Measurements from ENCODE around the gene PLVAP.

The PLVAP gene

GRCh38 chr19:17406046-17406886, 29.1 kb upstream of the PLVAP start:
- peak overlapping the region; percentile 89 for H3K27ac Mint-ChIP-seq

DNA sequence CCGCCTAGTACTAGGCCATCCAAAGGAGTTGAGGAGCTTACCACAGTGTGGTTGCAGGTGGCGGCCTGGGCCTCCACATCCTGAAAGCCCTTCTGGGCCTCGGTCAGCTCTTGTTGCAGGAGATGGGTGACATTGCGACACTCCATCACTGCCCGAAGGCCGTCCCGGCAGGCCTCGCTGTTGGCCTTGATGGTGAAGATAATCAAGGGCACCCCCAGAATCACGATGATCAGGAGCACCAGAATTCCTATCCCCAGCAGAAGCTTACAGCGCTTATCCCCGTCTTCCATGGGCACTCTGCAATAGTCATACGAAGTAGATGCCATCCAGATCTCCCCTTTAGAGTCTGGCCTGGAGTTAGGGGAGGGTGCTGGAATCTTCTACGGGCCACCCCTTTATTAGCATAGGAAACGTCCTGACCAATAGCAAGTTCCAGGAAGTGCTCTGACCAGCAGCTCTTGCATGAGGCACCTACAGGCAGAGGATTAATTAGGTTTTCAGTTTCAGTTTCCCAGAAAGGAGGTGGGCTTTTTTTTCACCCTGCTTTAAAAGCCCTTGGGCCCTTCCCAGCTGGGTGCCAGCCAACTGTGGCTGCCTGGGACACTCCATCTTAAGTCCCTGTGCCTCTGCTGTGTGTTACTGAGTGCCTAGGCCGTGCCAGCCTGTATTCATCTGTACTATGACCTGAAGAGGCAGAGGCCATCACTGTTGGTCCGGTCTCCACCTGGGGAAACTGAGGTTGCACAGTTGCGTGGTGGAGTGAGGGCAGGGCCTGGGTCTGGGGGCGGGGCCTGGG, 28.3 kb upstream of the PLVAP start, which contains the start of gene BST2:
TSS of gene BST2 (minus strand) at position 381 of the 796 bp plus-strand sequence. CDS start at position 326, 55 bp downstream.
- H3K27ac Mint-ChIP-seq = peak within 1 kb of the TSS; percentile 89
- H3K27me3 Mint-ChIP-seq (ENCODE audit: low read depth) = no peaks in the 10 kb centered on the region
- H3K4me3 Mint-ChIP-seq = peak within 1 kb of the TSS; percentile 95
- H3K36me3 Mint-ChIP-seq (ENCODE audit: low read depth) = peaks cover 36% of the 10 kb centered on the region
- H3K9me3 Mint-ChIP-seq = no peaks in the 10 kb centered on the region
- peaks cover 28% of the 10 kb centered on the region for H3K4me1 Mint-ChIP-seq (ENCODE audit: low read depth)
- no peak for DNase-seq (ENCODE audit: low spot score)

More at GRCh38 chr19:17406046-17406886, 29.1 kb upstream of the PLVAP start:
- Mint-ChIP-seq H3K4me1 (ENCODE audit: low read depth) (peaks cover 28% of the 10 kb centered on the region), H3K9me3 (no peaks in the 10 kb centered on the region), H3K27me3 (ENCODE audit: low read depth) (no peaks in the 10 kb centered on the region), H3K36me3 (ENCODE audit: low read depth) (peaks cover 34% of the 10 kb centered on the region), H3K4me3 (peak overlapping the region; percentile 95)
- no peak for DNase-seq (ENCODE audit: low spot score)

GRCh38 chr19:17404621-17405249, 27.6 kb upstream of the PLVAP start:
- no peaks in the 10 kb centered on the region for H3K27me3 Mint-ChIP-seq (ENCODE audit: low read depth)
- H3K36me3 Mint-ChIP-seq (ENCODE audit: low read depth) = peaks cover 36% of the 10 kb centered on the region
- H3K9me3 Mint-ChIP-seq = no peaks in the 10 kb centered on the region
- no peak for DNase-seq (ENCODE audit: low spot score)
- H3K27ac Mint-ChIP-seq = peak overlapping the region; percentile 89
- H3K4me1 Mint-ChIP-seq (ENCODE audit: low read depth) = peaks cover 28% of the 10 kb centered on the region
- peak overlapping the region; percentile 95 for H3K4me3 Mint-ChIP-seq

DNA sequence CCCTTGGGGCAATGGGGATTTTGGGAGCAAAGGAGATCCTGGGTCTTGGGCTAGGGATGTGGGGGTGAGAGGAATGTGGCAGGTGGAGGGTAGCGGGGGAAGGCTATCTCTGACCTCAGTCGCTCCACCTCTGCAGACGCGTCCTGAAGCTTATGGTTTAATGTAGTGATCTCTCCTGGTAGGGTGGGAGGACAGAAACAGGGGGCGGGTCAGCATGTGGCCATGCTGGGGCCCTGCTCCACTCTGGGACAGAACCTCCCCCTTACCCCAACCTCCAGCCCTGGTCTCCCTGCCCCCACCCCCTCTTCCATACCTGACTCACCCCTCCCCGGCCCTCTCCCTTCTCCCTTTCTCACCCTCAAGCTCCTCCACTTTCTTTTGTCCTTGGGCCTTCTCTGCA, 26.9 kb upstream of the PLVAP start:
- DNase-seq (ENCODE audit: low spot score) = no peak
- H3K4me3 Mint-ChIP-seq = peak overlapping the region; percentile 95
- H3K27ac Mint-ChIP-seq = peak overlapping the region; percentile 80
- no peaks in the 10 kb centered on the region for H3K27me3 Mint-ChIP-seq (ENCODE audit: low read depth)
- H3K9me3 Mint-ChIP-seq = no peaks in the 10 kb centered on the region
- peaks cover 28% of the 10 kb centered on the region for H3K4me1 Mint-ChIP-seq (ENCODE audit: low read depth)
- H3K36me3 Mint-ChIP-seq (ENCODE audit: low read depth) = peaks cover 36% of the 10 kb centered on the region

DNA sequence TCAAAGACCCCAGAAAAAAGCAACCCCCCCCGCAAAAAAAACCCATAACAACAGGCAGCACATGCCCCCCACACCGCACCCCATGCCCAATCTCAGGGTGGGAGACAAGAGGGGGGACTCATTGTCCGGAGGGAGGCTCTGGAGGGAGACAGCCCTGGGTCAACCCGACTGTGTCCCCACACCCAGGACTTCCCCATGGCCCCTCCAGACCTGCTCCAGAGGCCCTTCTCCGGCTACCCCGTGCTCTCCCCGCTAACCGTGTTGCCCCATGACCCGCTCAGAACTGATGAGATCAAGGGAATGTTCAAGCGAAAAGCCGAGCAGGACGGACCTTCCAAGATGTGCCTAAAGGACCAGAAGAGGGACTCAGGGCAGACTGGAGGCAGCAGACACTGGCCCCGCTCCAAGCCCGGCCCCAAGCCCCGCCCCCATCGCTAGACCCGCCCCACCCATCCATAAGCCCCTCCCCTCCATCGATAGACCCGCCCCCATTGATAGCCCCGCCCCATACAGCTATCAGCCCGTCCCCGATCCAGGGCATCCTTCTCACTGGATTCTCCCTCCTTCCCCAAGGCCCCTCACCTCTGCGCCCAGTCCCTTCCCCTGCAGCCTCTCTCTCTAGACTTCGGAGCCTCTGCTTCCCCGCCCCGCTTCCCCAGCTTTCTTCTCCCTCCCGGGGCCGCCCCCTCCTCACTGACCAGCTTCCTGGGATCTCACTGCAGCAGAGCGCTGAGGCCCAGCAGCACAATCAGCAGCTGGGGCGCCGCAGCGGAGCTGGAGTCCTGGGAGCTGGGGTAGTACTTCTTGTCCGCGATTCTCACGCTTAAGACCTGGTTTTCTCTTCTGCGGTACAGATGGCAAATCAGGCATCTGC, 26.1 kb upstream of the PLVAP start:
- Mint-ChIP-seq H3K4me3 (peak overlapping the region; percentile 95), H3K27me3 (ENCODE audit: low read depth) (no peaks in the 10 kb centered on the region), H3K27ac (peak overlapping the region; percentile 81), H3K9me3 (no peaks in the 10 kb centered on the region), H3K36me3 (ENCODE audit: low read depth) (peaks cover 40% of the 10 kb centered on the region), H3K4me1 (ENCODE audit: low read depth) (peaks cover 28% of the 10 kb centered on the region)
- DNase-seq (ENCODE audit: low spot score) = no peak

DNA sequence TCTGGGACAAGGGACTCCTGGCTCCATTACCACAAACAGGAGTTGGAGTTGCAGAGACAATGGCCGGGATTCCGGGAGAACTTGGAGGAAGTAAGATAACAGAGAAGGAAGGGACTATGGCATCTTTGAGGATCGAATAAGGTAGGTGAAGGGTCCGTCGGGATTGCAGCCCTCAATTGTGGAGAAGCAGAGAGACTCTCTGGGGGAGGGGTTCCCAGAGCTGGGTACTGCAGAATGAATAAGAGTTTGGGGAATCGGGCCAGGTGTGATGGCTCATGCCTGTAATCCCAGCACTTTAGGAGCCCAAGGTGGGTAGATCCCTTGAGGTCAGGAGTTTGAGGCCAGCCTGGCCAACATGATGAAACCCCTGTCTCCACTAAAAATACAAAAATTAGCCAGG, 24.5 kb upstream of the PLVAP start:
- DNase-seq (ENCODE audit: low spot score) = no peak
- Mint-ChIP-seq H3K27ac (no peak overlapping the region), H3K4me3 (no peak overlapping the region), H3K4me1 (ENCODE audit: low read depth) (peaks cover 18% of the 10 kb centered on the region), H3K9me3 (no peaks in the 10 kb centered on the region), H3K36me3 (ENCODE audit: low read depth) (peaks cover 36% of the 10 kb centered on the region), H3K27me3 (ENCODE audit: low read depth) (no peaks in the 10 kb centered on the region)

DNA sequence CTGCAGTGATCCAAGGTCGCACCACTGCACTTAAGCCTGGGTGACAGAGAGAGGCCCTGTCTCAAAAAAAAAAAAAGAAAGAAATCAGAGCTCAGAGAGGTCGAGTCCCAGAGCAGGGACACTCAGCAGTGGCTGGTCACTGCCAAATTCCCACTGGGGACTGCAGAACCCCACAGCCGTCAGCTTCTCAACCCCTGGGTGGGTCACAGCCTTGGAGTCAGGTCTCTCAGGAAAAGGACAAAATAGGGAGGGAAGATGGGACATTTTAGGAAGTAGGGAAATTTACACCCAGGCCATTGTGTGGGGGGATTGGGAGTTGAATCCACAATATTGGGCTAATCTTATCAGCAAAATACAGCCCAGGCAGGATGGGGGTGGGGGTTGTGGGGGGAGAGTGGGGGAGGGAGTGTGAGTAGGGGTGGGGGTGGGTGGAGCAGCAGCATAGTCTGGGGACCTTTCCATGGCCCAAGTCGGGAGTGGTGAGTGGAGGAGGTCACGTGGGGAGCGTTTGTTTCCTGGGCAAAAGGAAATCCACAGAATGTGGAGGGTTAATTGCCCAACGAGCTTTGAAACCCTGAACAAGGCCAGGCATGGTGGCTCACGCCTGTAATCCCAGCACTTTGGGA, 21.9 kb upstream of the PLVAP start:
- DNase-seq (ENCODE audit: low spot score) = no peak
- Mint-ChIP-seq H3K27me3 (ENCODE audit: low read depth) (no peaks in the 10 kb centered on the region), H3K4me1 (ENCODE audit: low read depth) (peaks cover 16% of the 10 kb centered on the region), H3K27ac (no peak overlapping the region), H3K36me3 (ENCODE audit: low read depth) (peaks cover 31% of the 10 kb centered on the region), H3K9me3 (no peaks in the 10 kb centered on the region), H3K4me3 (no peak overlapping the region)

DNA sequence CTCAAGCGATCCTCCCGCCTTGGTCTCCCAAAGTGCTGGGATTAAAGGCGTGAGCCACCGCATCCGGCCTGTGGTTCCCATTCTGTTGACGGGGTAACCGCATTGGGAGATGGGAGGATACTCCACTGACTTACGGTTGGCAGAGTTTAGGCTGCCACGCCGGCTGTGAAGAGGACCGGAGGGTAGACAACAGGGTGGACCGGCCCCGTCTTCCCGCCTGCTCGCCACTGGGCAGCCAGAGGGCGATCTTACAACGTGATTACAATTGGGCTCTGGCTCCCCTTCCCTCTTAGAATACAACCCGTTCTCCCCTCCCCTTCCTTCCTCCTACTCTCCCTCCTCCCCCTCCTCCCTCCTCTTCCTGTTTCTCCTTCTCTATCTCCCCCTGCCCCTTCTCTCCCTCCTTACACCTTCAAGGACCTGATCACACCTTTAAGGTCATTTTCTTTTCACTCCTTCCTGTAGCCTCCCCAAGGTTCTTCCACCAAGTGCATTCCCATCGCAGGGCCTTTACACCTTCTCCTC, 17.8 kb upstream of the PLVAP start:
- peak; percentile 48 for DNase-seq (ENCODE audit: low spot score)
- Mint-ChIP-seq H3K27ac (peak overlapping the region; percentile 65), H3K9me3 (no peaks in the 10 kb centered on the region), H3K4me1 (ENCODE audit: low read depth) (peaks cover 17% of the 10 kb centered on the region), H3K4me3 (peak overlapping the region; percentile 29), H3K36me3 (ENCODE audit: low read depth) (peaks cover 10% of the 10 kb centered on the region), H3K27me3 (ENCODE audit: low read depth) (peaks cover 5% of the 10 kb centered on the region)

DNA sequence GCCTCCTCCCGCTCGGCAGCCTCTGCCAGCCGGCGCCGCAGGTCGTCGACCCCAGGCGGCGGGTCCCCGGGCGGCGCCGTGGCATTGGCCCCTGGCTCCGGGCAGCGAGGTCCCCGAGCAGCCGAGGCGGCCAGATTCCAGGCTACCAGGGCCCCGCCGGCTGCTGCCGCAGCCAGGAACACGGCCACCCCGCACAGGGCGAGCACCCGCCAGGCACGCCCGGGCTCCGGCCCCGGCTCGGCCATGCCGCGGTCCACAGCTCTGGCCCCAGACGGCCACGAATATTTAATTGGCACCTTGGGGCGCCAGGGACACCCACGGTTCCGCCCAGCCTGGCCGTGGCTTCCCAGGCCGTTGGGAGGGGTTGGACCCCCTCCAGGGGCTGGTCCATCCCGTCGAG, 16.8 kb upstream of the PLVAP start, which contains the start of gene CCDC194:
TSS of gene CCDC194 (minus strand) at position 283 of the 400 bp plus-strand sequence. CDS start at position 245, 38 bp downstream.
- no peak for DNase-seq (ENCODE audit: low spot score)
- Mint-ChIP-seq H3K36me3 (ENCODE audit: low read depth) (peaks cover 9% of the 10 kb centered on the region), H3K9me3 (peaks cover 4% of the 10 kb centered on the region), H3K4me1 (ENCODE audit: low read depth) (peaks cover 17% of the 10 kb centered on the region), H3K27ac (peak within 1 kb of the TSS; percentile 65), H3K27me3 (ENCODE audit: low read depth) (peaks cover 14% of the 10 kb centered on the region), H3K4me3 (peak within 1 kb of the TSS; percentile 29)

- Mint-ChIP-seq H3K9me3 (peaks cover 4% of the 10 kb centered on the region), H3K4me3 (no peak overlapping the region), H3K4me1 (ENCODE audit: low read depth) (peaks cover 17% of the 10 kb centered on the region), H3K27me3 (ENCODE audit: low read depth) (peaks cover 18% of the 10 kb centered on the region), H3K36me3 (ENCODE audit: low read depth) (peaks cover 7% of the 10 kb centered on the region), H3K27ac (no peak overlapping the region)
- no peak for DNase-seq (ENCODE audit: low spot score)
Observed at GRCh38 chr19:17393002-17393401, 15.9 kb upstream of the PLVAP start.

- peaks cover 17% of the 10 kb centered on the region for H3K4me1 Mint-ChIP-seq (ENCODE audit: low read depth)
- no peak for DNase-seq (ENCODE audit: low spot score)
- peaks cover 4% of the 10 kb centered on the region for H3K9me3 Mint-ChIP-seq
- peaks cover 18% of the 10 kb centered on the region for H3K27me3 Mint-ChIP-seq (ENCODE audit: low read depth)
- H3K27ac Mint-ChIP-seq = peak overlapping the region; percentile 23
- peak overlapping the region; percentile 76 for H3K4me3 Mint-ChIP-seq
- peaks cover 5% of the 10 kb centered on the region for H3K36me3 Mint-ChIP-seq (ENCODE audit: low read depth)
Observed at GRCh38 chr19:17391371-17392151, 14.4 kb upstream of the PLVAP start.

All from T-helper 2 cell treated with Interferon-gamma antibody and Interleukin-4, amounts not matched to agents 5 μg/mL and 100 μg/mL, for 36 hours (primary cell).